ENCODE results near the gene ANKS1A.

Gene ANKS1A

GRCh38 chr6:35139924-35140638, 251.0 kb downstream of the ANKS1A start:
- Histone ChIP-seq H3K27ac (no peak overlapping the region), H3K27me3 (replicated peaks) (no peaks in the 10 kb centered on the region), H3K36me3 (replicated peaks) (no peaks in the 10 kb centered on the region), H3K4me3 (ENCODE audit: low read depth, low read length) (no peak overlapping the region)
- TF ChIP-seq, protein P1, sequence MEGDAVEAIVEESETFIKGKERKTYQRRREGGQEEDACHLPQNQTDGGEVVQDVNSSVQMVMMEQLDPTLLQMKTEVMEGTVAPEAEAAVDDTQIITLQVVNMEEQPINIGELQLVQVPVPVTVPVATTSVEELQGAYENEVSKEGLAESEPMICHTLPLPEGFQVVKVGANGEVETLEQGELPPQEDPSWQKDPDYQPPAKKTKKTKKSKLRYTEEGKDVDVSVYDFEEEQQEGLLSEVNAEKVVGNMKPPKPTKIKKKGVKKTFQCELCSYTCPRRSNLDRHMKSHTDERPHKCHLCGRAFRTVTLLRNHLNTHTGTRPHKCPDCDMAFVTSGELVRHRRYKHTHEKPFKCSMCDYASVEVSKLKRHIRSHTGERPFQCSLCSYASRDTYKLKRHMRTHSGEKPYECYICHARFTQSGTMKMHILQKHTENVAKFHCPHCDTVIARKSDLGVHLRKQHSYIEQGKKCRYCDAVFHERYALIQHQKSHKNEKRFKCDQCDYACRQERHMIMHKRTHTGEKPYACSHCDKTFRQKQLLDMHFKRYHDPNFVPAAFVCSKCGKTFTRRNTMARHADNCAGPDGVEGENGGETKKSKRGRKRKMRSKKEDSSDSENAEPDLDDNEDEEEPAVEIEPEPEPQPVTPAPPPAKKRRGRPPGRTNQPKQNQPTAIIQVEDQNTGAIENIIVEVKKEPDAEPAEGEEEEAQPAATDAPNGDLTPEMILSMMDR (IDR thresholded peaks at IDR 0.05; ENCODE audit: low read depth, low read length, missing control alignments) = peak; percentile 82
- peak; percentile 57 for DNase-seq
- in situ Hi-C loops (cut with HindIII; ENCODE audit: low pct_ligation_motif_present, low sequenced_read_pairs) = loop anchor here (25.0 kb wide), 1 partner anchor 97 kb away; no protein-coding TSS in a partner anchor

DNA sequence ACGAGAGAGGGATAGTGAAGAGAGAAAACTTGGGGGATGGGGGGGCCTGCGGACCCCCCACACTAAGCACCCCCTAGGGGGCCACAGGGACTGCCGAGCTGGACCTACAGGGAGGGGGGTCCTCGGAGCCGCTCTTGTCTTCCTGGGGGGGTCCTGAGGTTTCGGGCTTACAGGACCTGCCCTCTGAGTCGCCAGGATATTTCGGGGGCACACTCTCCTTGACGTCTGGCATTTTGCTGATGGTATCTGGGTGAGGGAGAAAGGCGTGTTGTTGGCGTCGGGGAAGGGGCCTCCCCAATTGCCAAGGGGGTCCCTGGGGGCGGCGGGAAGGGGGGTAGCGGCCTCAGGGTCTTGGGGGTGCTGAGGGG, 251.6 kb downstream of the ANKS1A start:
- in situ Hi-C loops (cut with HindIII; ENCODE audit: low pct_ligation_motif_present, low sequenced_read_pairs) = loop anchor here (25.0 kb wide), 1 partner anchor 97 kb away; no protein-coding TSS in a partner anchor
- H3K36me3 ChIP-seq (replicated peaks) = no peaks in the 10 kb centered on the region
- no peak for DNase-seq
- H3K27ac ChIP-seq = no peak overlapping the region
- TF ChIP-seq, protein P1 (IDR thresholded peaks at IDR 0.05; ENCODE audit: low read depth, low read length, missing control alignments) = no peak
- H3K4me3 ChIP-seq (ENCODE audit: low read depth, low read length) = no peak overlapping the region
- no peaks in the 10 kb centered on the region for H3K27me3 ChIP-seq (replicated peaks)

All from brain microvascular endothelial cell (primary cell).